ENCODE data around the gene PRDX5. TPM values are rescaled to one million over a fixed set of nuclear protein-coding genes. Genes with fewer than 3 reads are reported as not detected.

The PRDX5 gene
- total and polyA plus RNA-seq, 9 of the 15 experiments (the other 6 are each of a cell fraction or from before 2014, with no cell fraction given): 40.8 to 327 (median 204) TPM

DNA sequence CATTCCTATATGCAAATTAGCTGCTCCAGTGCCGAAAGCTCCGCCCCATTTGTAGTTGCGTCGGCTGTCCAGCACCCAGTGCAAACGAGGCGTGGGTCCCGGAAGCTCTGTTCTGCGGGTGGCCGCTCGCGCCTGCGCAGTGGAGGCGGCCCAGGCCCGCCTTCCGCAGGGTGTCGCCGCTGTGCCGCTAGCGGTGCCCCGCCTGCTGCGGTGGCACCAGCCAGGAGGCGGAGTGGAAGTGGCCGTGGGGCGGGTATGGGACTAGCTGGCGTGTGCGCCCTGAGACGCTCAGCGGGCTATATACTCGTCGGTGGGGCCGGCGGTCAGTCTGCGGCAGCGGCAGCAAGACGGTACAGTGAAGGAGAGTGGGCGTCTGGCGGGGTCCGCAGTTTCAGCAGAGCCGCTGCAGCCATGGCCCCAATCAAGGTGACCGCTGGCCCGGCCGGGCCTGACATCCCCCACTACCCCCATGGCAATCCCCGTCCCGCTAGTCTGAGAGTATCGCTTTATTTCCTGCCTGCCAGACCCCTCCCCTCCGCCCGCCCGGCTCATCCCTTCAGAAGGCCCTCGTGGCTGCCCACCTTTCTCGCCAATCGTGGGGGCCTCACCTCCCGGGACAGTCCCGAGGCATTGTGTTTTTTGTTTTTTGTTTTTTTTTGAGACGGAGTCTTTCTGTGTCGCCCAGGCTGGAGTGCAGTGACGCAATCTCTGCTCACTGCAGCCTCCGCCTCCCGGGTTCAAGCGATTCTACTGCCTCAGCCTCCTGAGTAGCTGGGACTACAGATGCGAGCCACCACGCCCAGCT is at the start of gene PRDX5 (continued):
- TF ChIP-seq, protein P1, sequence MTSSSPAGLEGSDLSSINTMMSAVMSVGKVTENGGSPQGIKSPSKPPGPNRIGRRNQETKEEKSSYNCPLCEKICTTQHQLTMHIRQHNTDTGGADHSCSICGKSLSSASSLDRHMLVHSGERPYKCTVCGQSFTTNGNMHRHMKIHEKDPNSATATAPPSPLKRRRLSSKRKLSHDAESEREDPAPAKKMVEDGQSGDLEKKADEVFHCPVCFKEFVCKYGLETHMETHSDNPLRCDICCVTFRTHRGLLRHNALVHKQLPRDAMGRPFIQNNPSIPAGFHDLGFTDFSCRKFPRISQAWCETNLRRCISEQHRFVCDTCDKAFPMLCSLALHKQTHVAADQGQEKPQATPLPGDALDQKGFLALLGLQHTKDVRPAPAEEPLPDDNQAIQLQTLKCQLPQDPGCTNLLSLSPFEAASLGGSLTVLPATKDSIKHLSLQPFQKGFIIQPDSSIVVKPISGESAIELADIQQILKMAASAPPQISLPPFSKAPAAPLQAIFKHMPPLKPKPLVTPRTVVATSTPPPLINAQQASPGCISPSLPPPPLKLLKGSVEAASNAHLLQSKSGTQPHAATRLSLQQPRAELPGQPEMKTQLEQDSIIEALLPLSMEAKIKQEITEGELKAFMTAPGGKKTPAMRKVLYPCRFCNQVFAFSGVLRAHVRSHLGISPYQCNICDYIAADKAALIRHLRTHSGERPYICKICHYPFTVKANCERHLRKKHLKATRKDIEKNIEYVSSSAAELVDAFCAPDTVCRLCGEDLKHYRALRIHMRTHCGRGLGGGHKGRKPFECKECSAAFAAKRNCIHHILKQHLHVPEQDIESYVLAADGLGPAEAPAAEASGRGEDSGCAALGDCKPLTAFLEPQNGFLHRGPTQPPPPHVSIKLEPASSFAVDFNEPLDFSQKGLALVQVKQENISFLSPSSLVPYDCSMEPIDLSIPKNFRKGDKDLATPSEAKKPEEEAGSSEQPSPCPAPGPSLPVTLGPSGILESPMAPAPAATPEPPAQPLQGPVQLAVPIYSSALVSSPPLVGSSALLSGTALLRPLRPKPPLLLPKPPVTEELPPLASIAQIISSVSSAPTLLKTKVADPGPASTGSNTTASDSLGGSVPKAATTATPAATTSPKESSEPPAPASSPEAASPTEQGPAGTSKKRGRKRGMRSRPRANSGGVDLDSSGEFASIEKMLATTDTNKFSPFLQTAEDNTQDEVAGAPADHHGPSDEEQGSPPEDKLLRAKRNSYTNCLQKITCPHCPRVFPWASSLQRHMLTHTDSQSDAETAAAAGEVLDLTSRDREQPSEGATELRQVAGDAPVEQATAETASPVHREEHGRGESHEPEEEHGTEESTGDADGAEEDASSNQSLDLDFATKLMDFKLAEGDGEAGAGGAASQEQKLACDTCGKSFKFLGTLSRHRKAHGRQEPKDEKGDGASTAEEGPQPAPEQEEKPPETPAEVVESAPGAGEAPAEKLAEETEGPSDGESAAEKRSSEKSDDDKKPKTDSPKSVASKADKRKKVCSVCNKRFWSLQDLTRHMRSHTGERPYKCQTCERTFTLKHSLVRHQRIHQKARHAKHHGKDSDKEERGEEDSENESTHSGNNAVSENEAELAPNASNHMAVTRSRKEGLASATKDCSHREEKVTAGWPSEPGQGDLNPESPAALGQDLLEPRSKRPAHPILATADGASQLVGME (CRISPR knock-in tag; IDR thresholded peaks at IDR 0.05): no peak
- peak; percentile 90 for TF ChIP-seq CBX1 (IDR thresholded peaks at IDR 0.05; ENCODE audit: low read depth)
- TF ChIP-seq BRCA1 (IDR thresholded peaks at IDR 0.05): no peak
- TF ChIP-seq BRCA1 (CRISPR knock-in tag; IDR thresholded peaks at IDR 0.05): no peak
- 0 out of 2 replicates have a peak, but pooled peaks have one; percentile 13 for TF ChIP-seq FOXJ2 (tag; IDR thresholded peaks at IDR 0.05)
- TF ChIP-seq ZC3H4 (CRISPR knock-in tag; IDR thresholded peaks at IDR 0.05; ENCODE audit: borderline replicate concordance): no peak
- TF ChIP-seq ZC3H11A (IDR thresholded peaks at IDR 0.05; ENCODE audit: low read depth, low read length): peak; percentile 53; the same call in 1 of the 2 replicates
- TF ChIP-seq ZKSCAN1 (IDR thresholded peaks at IDR 0.05; ENCODE audit: low read depth, low read length): no peak
- no peak for TF ChIP-seq TOE1 (IDR thresholded peaks at IDR 0.05; ENCODE audit: borderline replicate concordance)
- no peak for TF ChIP-seq TOE1 (CRISPR knock-in tag; IDR thresholded peaks at IDR 0.05; ENCODE audit: borderline replicate concordance, low read depth)
- TF ChIP-seq, protein P2, sequence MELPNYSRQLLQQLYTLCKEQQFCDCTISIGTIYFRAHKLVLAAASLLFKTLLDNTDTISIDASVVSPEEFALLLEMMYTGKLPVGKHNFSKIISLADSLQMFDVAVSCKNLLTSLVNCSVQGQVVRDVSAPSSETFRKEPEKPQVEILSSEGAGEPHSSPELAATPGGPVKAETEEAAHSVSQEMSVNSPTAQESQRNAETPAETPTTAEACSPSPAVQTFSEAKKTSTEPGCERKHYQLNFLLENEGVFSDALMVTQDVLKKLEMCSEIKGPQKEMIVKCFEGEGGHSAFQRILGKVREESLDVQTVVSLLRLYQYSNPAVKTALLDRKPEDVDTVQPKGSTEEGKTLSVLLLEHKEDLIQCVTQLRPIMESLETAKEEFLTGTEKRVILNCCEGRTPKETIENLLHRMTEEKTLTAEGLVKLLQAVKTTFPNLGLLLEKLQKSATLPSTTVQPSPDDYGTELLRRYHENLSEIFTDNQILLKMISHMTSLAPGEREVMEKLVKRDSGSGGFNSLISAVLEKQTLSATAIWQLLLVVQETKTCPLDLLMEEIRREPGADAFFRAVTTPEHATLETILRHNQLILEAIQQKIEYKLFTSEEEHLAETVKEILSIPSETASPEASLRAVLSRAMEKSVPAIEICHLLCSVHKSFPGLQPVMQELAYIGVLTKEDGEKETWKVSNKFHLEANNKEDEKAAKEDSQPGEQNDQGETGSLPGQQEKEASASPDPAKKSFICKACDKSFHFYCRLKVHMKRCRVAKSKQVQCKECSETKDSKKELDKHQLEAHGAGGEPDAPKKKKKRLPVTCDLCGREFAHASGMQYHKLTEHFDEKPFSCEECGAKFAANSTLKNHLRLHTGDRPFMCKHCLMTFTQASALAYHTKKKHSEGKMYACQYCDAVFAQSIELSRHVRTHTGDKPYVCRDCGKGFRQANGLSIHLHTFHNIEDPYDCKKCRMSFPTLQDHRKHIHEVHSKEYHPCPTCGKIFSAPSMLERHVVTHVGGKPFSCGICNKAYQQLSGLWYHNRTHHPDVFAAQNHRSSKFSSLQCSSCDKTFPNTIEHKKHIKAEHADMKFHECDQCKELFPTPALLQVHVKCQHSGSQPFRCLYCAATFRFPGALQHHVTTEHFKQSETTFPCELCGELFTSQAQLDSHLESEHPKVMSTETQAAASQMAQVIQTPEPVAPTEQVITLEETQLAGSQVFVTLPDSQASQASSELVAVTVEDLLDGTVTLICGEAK (IDR thresholded peaks at IDR 0.05): peak; percentile 68
- TF ChIP-seq, protein P2 (CRISPR knock-in tag; IDR thresholded peaks at IDR 0.05): no peak
- TF ChIP-seq ZNF780A (CRISPR knock-in tag; IDR thresholded peaks at IDR 0.05): no peak
- TF ChIP-seq EP300 (IDR thresholded peaks at IDR 0.05; ENCODE audit: low read length): no peak
